Brain pericyte (primary cell): ENCODE measurements around the gene LGR6.

ENCODE experiments used
- DNase-seq: peaks from one replicate; pipeline ENCODE4 v3.0.0-alpha.2; 2012; ENCODE audit warnings: low read depth, low spot score

Gene LGR6

DNA sequence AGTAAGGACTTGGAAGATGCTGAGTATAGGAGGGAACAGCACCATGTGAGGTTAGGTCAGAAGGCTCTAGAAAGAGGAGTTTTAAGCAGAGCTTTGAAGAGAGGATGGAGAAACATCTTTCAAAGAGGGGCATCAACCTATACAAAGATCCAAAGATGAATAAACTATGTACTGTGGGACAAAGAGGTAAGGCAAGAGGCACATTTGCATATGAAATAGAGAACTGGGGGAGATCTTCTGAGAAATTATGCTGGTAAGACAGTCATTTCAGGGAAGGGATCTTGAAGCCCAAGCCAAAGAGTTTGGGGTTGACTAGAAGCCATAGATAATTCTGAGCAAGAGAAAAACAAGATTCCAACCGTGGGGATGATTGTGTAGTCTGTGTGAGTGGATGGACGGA, 70.0 kb downstream of the LGR6 start:
- no peak for DNase-seq

DNA sequence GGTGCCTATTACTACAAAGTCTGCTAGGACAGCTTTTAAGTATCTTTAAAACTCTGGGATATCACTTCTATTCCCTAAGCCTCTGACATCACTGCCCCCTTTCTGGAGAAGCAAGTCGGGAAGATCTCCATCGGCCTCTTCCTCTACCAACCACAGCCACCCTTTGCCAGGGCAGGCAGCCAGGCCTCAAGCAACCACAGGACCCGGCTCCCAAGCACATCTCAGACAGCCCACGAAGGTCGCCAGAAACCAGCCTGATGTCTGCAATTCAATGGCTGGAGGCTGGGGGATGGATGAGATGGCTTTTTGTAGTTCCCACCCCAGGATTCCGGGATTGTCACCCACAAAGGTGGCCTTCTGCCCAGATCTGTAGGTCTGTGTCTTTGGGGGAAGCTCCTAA, 70.7 kb downstream of the LGR6 start:
- DNase-seq, result no peak

DNA sequence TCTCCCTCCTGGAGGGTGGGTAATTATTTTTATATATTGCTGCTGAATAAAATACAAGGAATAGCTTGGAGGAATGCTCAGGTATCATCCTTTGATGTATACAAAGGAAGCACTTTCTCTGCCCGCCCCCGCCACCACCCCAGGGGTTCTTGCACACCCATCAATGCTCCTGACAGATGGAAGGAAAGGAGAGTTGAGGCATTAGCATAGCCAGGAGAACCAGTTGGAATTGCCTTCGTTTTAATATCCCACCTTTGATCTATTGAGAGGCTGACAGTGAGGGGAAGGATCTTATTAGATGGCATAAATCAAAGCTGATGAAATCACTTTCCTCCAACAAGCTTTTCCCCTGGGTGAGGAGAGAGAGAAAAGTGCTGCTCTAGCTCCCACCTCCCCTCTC, 71.1 kb downstream of the LGR6 start:
- no peak for DNase-seq

DNA sequence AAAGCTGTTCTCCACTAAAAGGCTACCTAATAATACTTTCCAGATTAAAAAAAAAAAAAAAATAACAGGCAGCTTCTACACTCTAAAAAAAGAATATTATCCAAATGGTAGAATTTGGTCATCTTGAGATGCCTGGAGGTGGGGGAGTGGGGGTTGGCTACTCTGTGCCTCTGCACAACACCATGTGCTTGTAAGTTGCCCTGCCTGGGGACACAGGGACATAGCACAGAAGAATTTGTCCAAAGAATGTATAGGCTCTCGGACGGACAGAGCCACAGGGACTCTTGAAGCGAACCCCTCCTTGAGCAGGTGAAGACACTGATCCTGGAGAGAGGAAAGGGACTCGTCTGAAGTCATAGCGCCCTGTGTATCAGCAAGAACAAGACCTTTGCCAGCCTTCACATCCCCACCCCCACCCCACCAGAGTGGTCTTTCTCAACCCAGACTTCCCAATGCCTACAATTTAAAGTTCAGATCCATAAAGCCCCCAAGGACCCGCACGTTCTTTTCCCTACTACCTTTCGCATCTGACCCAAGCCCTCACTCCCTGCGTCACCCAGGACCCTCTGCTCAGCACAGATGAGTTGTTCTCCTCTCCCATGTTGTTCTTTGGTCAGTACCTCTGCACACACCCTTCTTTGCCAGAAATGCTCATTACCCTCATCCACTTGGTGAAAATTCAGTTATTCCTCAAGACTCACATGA, 72.6 kb downstream of the LGR6 start:
- DNase-seq, result no peak

DNA sequence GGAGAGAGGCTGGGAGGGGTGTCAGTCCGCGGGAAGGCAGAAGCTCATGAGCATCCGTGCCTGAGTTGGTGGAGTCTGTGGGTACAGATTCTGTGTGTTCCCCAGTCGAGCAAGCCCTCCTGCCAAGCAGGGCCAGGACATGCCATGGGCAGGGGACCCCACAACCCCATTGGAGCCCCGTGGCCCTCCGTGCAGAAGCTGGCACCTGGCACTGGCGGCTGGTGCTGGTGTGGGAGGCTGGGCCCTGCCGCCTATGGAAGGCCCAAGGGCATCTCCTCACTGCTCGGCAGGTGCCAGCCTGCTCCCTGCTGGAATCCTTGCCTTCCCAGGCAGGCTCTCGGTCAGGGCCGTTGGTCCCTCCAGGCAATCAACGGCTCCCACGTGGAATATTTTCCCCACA, 74.4 kb downstream of the LGR6 start:
- no peak for DNase-seq

DNA sequence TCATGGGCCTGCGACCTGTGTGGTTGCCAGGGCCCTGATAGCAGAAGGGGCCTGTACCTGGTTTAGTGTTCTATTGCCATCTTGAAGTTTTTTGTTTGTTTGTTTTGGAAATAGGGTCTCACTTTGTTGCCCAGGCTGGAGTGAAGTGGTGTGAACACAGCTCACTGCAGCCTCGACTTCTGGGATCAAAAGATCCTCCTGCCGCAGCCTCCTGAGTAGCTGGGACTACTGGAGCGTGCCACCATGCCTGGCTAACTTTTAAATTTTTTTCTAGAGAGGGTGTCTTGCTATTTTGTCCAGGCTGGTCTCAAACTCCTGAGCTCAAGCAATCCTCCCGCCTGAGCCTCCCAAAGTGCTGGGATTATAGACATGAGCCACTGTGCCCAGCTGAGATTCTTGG, 75.2 kb downstream of the LGR6 start:
- DNase-seq, result no peak

DNA sequence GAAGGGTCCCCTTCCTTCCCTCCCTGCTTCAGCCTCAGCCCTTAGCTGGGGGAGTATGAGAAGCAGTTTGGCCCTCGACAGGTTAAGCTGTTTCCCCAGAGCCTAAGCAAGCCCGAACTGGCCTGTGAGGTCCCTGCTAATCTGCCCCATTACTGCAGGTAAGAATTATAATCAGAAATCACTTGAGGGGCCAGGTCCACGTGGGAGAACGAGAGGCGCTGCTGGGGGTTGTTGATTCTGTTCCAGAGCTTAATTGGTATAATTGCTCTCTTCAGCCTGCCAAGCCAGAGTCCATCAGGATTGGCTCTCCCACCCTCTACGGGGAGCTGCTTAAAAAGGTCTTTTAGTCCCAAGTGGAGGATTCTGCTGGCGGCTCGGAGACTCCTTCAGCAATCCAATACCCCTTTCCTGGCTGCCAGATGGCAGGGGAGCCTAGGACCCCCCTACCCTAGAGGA, 77.3 kb downstream of the LGR6 start:
- no peak for DNase-seq

DNA sequence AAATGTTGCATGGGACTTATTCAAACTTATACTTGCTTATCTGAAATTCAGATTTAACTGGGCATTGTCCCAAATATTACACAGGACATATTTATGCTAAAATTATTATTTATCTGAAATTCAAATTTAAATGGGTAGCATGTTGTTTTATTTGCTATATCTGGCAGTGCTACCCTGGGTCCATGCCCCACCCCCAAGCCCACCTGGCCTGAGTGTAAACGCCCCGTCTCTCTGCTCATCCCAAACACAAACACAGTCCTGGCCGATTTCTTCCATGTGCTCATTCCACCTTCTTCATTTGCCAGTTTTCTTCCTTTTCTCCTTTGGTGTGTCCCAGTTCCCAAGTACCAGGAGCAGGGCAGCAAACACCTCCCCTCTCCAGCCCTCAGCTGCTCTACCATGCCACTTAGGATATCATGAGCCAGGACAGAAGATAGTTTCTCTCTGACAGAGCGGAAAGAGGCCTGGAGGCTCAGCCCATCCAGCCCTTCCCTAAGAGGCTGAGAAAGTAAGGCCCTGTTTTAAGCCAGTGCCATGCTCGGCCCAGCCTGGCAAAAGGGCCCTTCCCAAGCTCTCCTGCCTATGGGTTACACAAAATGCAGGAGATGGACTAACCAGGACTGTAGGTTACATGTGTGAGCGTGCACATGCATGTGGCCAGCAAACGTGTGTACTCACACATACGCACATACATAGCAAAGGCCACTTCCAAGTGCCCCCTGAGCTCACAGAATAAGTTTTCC, 78.7 kb downstream of the LGR6 start:
- DNase-seq, result no peak

DNA sequence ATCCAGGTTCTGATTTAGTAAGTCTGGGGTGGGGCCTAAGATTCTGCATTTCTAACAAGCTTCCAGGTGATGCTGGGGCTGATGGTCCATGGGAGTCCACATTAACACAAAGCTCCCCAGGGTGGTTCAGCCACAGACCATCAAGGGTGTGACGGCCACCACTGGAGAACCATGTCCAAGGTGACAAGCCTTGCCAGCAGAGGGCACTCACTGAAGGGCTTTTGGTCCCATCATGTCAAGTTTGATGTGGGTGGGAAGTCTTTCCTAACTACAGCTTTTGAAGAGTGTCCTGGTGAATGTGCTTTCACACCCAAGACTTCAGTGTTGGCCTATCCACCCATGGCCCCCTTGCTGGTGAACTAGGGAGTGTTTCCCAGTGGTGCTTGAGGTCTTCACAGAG, 81.0 kb downstream of the LGR6 start:
- DNase-seq, result no peak

DNA sequence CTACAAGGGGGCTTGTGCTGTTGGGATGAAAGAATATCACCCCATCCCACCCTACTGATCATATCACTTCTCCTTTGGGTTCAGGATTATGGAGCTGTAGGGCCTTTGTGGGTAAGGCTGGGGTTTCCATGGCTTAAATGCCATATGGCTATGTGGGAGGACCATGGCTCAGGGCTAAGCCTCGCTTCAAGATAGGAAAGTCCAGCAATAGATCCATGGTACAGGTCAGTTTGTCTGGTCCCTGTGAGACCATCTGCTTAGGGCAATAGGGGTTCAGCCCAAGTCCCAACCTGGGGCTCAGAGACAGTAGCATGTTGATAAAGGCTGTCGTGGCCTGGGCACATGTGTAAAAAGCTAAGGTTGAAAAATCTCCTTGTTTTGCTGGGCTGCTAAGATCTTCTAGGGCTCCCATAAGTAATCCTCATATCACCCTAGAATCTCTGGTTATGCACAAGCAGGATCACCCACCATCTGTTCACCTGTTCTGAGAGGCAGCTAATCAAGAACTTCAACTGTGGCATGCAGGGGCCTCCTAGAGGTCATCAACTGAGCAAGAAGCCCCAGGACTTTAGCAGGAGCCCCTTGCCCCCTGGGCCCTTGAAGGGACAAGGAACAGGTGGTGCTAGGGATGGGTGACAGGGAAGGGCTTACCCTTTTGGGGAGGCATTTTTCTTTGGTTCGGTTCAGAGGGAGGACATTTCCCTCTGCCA, 81.6 kb downstream of the LGR6 start:
- DNase-seq, result no peak

DNA sequence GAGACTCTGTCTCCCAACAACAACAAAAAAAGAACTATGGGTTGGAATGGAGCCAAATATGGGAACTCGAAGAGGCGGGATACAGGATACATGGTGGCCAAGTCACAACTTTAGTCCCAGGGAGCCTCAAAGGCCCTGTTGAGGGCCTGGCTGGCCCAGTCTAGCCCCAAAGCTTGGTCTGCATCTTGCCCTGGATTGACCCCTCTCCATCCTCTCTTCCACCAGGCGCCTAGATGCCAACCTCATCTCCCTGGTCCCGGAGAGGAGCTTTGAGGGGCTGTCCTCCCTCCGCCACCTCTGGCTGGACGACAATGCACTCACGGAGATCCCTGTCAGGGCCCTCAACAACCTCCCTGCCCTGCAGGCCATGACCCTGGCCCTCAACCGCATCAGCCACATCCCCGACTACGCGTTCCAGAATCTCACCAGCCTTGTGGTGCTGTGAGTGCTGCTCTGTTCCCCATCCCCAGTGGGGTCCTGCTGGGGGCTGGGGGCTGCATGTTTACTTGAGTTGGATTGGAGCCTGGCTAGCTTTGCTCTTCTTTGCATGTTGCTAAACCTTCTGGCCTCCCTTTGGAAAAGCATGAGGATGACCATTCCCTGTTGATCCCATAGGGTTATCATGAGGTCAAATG, 82.6 kb downstream of the LGR6 start:
- DNase-seq, result no peak

DNA sequence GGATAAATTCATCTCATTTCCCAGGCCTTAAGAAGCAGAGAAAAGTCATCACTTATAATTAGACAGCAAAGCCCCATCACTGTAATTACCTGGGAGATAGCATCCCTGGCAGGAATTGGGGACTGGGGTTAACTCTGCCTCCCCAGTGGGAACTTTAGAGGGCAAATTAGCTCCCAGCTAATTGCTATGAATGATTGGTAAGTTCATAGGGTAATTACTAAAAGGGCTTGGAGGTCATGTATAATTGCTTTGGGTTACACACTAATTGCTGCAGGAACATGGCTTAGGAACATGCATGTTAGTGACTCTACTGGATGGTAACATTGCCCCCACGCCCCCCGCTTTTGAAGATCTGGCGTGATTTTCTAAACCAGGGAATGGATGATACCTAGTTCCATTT, 83.3 kb downstream of the LGR6 start:
- no peak for DNase-seq

DNA sequence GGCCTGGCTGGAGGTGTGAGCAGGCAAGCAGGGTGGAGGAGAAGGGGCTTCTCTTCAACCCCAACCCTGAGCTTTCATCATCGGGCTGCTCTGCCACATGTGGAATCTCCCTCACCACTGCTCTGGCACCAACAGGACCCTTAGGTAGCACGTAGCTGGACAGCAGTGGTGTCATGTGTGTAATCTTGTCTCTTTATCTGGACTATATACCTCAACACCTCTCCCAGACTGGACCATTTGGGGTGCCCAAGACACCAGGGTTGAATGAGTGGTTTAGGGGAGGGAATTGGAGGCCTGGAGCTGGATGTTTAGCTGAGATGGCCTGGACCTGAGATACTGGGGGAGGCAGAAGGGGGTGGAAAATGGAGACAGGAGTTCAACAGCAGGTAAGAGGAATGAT, 85.2 kb downstream of the LGR6 start:
- no peak for DNase-seq

DNA sequence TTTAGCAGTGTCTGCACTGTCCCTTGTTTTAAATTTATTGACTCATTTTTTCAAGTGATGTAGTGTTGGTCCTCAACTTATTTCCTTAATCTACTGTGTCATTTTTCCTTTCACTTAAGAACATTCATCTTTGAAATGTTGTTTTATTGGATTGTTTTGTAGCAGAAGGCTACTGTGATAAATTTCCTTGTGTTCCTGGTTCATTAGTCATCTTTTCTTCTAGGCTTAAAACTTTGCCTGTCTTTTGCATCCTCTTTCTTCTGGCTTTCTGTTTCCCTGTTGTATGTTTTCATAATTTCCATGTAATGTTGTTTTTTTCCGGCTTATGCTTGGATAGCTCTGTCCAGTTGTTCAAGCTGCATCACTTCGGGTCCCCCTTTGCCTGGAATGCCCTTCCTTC, 86.2 kb downstream of the LGR6 start:
- no peak for DNase-seq

DNA sequence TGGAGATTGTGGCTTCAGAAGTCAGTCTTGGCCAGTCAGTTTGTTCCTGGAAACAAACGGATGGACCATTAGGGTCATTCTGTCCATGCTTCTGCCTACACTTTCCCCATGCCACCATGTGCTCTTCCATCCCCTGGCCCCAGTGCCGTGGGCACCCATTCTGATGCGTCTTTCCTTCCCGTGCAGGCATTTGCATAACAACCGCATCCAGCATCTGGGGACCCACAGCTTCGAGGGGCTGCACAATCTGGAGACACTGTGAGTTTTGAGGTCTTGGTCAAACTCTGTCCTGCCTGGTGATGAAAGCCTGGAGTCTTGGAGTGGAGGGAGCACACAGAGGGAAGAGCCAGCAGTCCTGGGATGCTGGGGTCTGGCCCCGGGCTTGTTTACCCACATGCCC, 87.0 kb downstream of the LGR6 start:
- DNase-seq, result no peak

DNA sequence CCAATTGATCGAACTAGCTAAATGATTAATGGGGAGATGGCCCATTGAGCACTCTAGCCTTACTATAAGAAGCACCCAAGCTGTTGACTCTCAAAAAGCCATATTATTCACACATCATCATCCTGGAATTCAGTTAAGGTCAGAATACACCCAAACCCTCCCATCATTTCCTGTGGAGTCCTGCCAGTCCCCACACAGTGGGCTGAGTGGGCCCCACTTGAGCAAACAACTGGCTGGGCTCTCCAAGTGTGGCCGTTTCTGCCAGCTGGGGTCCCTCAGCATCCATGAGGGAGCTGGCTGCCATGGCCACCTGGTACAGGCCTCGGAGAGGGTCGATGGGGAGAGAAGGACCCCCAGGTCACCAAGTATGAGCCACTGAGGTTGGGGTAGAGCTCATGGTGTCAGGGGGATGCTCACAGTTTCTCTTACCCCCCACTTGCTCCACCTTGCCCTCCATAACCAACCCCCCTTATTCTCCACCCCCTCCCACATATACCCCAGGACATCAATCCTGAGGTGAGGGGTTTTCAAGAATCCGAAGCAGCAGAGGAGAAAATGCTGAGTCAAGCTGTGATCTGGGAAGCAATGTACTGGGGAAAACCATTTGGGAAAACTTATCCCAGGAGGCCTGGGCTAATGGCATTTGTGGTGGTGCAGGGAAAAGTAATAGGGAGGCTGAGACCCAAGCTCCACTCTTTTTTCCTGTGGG, 87.9 kb downstream of the LGR6 start:
- no peak for DNase-seq

DNA sequence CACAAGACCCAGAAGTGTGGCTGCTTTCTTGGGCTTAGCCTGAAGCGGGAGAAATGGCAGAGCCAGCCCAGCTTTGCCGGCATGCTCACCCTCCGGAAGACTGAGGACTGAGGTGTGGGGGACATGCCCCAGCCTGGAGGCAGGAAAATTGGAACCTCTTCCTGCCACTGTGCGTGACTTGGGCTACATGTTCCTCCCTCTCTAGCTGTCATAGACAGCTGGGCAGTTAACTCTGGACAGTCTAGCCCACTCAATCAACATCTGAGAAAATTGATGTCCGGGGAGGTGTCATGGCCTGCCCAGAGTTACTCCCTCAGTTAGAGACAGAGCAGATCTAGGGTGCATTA, 88.4 kb downstream of the LGR6 start:
- no peak for DNase-seq

DNA sequence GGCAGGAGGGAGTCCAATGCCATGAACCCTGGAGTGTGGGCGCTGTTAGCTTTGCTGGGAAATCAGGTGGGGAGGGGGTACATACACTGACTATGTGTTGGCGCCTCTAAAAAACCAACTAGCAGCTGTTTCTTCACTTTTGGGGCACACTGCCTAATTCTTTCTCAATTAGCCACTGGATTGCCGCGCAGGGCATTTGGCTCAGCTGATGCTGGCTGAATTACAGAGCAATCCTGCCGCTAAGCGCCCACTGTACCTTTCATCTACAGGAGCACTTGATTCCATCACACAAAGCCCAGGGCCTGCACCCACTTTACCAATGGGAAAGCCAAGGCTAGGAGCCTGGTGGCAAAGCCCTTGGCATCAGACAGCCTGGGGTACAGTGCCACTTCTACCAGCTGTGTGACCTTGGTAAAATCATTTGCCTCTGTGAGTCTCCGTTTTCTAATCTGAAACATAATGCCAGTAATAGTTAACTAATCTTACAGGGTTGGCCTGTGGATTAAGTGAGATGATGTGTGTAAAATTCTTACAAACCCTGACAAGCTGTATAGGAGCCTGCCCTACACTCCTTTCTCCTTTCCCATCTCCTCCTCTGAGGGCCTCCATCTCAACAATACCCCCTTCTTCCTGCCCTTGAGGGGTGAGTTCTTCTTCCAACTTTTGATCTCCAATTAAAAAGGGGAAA, 89.1 kb downstream of the LGR6 start:
- no peak for DNase-seq

DNA sequence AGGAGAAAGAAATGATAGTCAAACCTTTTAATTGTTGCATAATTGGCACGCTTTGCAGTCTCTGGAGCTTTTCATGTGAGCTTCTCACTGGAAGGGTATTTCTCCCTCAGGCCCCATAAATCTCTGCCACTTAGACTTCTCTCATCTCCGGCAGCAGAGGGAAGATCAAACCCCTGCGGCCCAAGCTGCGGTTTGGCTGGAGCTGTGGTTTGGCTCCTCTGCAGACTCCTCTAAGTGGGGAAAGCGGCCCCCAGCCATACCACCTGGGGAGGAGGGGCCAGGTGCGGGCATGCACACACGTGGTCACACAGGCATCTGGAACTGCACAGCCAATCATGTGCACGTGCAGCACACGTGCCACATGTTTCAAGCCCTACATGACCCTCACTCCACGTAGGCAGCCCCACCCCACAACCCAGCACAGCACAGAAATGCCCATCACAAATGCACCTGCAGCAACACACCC, 89.8 kb downstream of the LGR6 start:
- DNase-seq, result no peak

DNA sequence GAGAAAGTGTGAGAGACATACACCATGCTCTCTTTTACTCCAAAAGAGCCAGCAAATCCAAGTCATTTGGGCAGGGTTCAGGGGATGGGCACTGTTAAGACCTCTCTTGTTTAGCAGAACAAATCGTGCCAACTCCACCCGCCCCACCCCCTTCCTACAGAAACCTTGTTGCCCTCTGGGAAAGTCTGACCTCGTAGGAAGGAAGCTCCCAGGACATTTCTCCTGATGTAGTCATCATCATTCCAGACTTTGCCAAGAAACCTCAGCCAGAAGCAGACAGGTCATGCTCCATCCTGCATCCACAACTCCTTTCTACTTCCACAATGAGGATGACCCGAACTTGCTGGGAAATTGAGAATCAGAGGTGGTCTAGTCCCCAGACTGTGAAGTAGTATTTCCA, 90.4 kb downstream of the LGR6 start:
- no peak for DNase-seq

DNA sequence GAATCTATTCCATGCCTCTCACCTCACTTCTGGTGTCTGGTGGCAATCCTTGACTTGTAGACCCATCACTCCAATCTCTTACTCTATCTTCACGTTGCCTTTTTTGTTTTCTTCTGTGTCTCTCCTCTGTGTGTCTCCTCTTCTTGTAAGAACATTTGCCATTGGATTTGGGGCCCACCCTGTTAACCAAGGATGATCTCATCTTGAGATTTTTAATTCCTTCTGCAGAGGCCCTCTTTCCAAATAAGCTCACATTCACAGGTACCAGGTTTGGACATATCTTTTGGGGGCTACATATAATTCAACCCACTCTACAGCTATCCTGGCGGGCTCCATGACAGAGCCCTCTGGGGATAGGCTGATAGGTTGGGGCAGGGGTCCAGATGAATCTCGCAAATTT, 92.3 kb downstream of the LGR6 start:
- no peak for DNase-seq
